NCI-H1048 (cell line): ENCODE measurements around the gene NOXA1.

ENCODE experiments used
- DNase-seq: peaks from one replicate; lab custom pipeline; 2025; lab: John Stamatoyannopoulos, UW

The NOXA1 gene

DNA sequence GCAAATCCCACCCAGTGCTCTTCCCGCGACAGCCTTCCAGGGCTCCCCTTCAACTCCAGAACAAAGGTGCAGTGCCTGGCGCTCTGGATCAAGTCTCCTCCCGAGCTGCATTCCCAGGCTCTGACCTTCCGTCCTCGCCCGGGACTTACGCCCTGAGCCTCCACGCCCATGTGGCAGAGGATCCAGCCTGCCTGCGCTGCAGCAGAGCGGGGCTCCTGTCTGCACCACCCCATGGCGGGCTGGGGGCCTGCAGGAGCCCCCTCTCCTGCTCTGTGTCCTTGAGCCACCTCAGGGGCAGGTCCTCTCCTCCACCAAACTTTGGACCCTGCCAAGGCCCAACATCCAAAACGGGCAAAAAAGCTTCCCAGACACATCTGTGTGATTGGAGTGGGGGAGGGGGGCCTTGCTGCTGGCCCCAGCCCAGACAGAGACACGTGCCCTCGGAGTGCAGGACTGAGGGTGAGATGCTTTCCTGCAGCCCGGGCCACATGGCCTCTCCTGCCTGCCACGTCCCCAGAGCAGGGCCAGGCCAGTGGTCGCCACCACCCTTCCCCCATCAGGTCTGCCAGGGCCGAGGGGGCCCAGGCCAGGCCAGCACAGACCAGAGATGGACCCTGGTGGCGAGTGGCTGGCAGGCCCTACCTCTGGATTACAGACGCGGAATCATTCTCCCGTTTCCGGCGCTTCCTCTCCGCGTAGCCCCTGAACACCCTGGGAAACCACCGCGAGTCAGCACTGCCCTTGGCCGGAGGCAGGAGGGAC lies 31.6 kb downstream of the NOXA1 start:
- DNase-seq = no peak

DNA sequence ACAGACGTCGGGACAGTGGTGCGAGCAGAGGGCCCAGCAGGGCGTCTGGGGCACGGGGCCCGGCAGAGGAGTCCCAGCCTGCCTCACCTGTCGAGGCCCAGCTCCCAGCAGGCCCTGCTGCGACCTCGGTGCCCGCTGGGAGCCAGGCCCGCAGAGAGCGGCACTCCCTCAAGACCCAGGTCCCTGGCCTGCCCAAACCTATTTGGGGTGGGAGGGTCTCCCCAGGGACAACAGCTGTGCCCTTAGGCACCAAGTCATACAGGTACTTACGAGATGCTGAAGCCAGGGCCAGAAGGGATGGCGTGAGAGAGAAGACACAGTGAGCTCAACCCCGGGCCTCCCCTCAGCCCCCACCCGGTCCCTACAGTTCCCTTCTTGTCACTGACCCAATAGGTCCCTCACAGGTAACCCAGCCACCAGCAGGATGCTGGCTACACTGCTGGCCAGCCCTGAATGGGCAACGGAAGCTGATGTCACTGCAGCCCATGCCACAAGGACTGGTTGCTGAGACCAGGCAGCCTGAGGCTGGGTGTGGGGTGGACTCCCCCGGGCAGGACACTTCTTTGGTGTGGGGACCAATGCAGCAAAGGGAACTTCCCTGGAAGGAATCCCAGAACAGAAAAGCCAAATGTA lies 32.3 kb downstream of the NOXA1 start:
- no peak for DNase-seq

DNA sequence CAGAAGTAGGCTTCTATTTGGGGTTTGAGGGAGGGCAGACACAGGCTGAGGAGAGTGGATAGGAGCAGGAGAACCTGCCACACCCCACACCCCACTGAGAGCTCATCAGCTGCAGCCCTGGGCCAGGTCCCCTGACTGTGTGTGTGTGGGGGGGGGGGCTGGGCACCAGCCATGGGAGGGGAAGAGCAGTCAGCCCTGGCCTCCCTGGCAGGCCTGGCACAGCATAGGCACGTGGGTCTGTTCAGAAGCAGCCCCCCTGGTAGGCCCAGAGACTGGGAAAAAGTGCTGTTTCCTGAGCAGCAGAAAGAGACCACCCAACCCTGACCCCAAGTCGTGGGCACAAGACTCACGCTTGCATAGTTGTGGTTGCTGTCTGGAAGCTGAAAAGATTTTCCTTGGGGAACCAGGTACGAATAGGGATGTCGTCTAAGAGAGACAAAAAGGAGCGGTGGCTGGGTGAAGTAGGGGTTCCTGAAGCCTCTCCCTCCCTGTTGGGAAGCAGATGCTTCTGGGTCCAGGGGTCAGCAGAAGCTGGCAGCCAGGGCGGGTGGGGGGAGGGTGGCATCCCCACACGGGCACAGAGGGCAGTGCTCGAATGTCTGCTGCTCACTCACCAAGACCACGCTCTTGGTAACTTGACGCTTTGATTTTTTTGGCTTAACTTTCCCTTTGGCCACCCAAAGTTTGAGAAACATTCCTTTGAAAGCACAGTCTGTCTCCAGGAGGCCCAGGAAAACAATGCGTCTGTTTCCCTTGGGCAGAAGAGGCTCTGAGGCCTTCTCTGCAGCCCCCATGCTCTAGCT lies 33.1 kb downstream of the NOXA1 start:
- no peak for DNase-seq

DNA sequence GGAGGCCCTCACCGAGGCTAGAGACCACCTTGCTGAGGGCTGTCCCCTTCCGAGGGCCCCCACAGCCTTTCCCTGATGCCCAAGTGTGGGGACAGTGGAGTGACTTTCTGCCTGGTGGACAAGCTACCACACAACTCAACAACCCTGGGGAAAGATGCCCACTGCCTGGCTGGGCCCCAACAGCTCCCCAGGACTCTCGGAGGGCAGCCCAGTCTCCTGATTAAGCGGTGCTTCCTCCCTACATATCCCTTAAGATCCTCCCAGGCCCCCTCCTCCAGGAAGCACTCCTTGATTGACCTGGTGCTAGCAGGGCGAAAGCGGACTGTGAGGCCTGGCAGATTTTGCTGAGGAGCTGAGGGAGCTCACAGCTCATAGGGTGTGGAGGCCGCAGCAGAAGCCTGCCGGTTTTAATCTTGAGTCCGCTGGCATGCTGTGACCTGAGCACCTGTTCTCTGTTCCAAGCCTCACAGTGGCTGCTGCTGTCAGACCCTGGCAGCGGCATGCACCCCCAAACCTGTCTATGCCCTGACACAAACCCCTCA lies 33.7 kb downstream of the NOXA1 start:
- no peak for DNase-seq

DNA sequence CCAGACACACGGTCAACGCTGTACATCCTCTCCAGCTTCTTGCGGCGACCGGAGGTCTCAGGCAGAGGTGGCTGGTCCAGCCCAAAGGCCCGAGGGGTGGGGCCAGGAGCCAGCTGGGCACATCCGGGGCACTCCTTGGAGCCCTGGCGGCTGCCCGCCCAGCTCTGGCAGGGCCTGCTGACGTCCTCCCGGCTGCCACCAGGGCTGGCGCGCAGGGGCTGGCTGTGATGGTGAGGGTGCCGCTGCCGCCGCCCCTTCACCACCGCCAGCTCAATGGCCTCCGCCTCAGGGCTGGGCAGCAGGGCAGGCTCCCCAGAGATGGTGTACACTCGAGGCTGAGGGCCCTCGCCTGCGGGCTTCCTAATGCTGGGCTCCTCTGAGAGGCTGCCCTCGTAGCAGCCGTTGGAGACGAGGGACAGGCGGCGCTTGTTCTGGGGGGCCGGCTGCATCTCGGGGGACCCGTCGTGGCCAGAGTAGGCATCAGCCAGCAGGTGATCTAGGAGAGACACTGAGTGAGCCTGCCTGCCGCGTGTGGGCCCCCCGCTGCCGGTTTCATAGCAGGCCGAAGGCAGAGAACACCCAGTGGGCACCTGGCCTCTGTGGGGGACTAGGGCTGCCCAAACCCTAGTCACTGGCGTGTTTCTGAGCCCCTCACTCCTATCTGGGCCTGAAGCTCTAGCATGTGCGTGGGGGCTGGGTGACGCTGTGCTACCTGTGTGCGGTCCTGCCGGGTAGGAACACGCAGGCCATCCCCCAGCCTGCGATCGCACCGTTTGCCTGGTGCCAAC lies 34.4 kb downstream of the NOXA1 start:
- no peak for DNase-seq

- DNase-seq = no peak
These were observed 35.3 kb downstream of the NOXA1 start for GRCh38 chr9:137458194-137459151.

- DNase-seq = peak; percentile 74
These were observed 36.0 kb downstream of the NOXA1 start, which contains the start of gene NSMF for GRCh38 chr9:137459152-137459600. NSMF (minus strand) TSS chr9:137459334; CDS start chr9:137459102, 232 bp downstream.

- no peak for DNase-seq
These were observed 36.6 kb downstream of the NOXA1 start for GRCh38 chr9:137459601-137460362.

DNA sequence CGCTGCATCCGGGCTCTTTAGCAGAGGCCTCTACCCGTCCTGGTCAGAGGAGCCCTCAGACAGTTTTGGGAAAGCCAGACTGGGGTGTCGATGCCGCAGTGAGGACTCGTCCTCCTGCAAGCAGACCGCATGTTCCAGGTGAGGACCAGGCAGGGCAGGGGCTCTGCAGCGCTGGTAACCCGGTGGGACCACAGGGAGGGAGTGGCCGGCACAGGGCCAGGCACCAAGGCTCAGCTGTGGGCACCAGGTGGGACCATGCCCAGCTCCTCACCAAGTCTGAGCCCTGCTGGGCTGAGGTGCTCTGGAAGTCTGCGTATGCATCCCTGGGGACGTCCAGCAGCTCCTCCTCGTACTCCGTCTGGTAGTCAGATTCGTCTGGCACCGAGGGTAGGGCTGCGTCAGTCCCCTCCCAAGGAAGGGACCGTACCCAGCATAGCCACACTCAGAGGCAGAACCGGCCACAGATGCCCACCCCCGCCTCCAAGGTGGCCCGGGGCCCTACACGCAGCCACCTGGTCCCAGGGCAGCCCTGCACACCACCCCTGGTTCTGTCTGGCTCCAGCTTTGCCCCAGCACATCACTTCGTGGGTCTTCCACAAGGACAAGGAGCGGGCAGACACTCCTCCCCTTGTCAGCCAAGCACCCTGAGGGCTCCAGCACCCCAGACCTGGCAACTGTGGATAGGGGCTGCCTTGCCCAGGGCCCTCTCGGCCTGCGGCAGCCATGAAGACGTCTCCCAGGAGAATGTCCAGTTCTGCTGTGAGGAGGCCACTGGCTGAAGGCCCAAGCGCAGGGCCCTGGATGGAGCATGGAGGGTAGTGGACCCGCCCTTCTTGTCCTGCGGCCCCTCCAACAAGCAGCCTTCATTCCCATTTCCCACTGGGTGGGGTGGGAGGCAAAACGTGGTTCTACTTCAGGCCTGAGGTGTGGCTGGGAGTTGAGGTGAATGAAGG lies 37.4 kb downstream of the NOXA1 start:
- DNase-seq = no peak

DNA sequence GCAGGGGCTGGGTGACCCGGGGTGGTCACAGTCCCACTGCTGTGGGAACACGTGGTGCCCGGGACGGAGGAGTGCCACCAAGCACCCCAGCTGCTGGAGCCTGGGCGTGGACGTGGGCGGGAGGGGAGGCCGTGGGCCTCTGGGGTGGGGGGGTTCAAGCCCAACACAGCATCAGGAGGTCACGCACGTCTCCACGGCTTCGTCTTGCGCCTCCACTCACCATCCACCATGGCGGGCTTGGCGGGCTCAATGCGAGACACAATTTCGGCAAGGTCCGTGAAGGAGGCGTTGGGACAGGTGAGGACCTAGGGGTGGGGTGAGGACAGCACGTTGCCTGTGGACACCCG lies 38.1 kb downstream of the NOXA1 start:
- DNase-seq = no peak

- no peak for DNase-seq
These were observed 38.6 kb downstream of the NOXA1 start for GRCh38 chr9:137461663-137462395.

GRCh38 chr9:137462396-137462985 lies 39.3 kb downstream of the NOXA1 start:
- DNase-seq = no peak

DNA sequence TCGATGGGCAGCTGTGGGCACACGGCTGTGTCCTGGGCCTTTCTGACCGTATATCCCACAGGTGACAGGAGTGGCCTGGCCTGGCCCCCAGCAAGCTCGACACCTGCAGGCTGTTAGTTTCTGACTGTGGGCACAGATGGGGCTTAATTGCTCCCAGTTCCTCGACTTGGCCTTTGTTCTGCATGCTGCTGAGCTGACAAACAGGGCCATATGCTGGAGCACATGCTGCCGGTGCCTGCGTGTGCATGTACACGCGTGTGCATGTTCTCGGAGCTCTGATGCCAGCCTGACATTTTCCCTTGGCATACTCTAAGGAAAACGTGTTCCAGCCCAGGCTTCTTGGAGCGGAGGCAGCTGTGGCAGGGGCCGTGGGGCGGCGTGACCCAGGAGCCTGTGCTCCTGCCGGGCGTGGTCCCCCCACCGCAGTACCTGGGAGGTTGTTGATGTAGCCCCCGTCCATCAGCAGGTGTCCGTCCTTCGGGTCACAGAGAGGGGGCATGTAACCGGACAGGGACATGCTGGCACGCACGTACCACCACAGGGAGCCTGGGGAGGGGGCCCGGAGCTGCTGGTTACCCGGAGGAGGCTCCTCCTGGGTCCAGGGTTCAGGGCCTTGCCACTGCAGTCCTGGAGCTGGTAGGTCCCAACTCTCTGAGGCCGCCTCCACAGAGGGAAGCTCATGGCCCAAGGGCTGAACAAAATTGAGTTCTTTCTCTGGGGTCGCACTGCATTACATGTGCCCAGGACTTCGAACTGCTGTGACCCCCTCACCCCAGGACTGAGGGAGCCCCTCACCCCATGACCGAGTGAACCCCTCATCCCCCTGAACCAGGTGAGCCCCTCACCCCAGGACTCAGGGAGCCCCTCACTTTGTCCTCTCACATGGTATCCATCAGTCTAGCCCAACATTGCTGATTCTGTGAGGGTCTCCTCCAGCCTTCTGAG lies 40.1 kb downstream of the NOXA1 start:
- no peak for DNase-seq

DNA sequence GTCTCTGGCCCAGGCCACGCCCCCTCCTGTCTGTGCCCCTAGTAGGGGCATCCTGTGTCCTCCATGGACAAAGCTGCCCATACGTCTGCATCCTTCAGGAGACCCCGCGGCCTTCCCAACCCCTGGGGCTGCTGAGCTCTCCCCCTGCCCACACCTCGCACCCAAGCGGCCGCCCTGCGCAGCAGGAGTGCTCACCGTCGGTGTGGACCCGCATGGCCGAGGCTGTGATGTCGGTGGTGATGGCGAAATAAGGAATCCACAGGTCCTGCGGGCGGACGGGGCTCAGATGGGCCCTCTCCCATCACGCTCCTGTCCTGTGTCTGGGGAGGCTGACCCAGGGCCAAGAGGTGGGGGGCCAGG lies 40.7 kb downstream of the NOXA1 start:
- no peak for DNase-seq

DNA sequence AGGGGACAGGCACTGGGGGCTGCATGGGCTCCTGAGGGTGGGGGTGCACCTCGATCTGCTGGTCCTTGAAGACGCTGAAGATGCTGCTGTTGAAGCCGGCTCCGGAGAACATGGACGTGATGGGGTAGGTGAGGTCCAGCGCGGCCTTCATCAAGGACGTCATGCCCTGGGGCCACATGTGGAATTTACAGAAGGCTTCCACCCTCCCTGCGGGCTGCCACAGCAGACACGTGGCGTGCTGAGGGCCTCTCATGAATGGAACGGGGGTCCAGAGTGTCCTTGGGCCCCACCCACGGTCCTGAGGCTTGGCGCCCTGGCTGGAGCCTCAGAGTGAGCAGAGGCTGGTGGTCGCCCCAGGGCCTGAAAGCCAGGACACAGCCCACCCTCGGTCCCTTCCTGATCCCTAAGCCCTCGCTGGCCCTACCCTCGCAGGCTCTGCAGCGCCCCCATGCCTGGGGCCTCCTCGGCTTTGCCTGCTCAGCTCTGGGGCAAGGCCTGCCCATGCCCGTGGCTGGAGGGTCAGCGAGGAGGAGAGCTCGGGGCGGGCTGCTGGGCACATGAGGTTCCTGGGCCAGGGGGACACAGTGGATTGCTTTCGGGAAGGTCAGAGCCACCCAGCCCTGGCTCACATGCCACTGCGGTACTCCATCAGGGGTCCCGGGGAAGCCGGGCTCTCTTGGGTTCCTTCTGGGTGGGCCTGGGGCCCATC lies 41.3 kb downstream of the NOXA1 start:
- DNase-seq = no peak
